Measurements from ENCODE around the gene GTF2IRD1.

GRCh38 chr7:74575811-74576210, 122.1 kb downstream of the GTF2IRD1 start:
- TF ChIP-seq CTCF (IDR thresholded peaks at IDR 0.05; ENCODE audit: poor library complexity) (no peak), EZH2 (IDR thresholded peaks at IDR 0.05; ENCODE audit: borderline replicate concordance) (no peak), EZH2phosphoT487 (IDR thresholded peaks at IDR 0.05; ENCODE audit: low read depth, severe bottlenecking, unreplicated experiment) (no peak)

All from hepatocyte (in vitro differentiated cells).